ENCODE measurements around the gene FRMD8. TPM values are rescaled to one million over a fixed set of nuclear protein-coding genes. Genes with fewer than 3 reads are reported as not detected.

FRMD8 gene
- total RNA-seq, 1 donor from 2014 or later, result 8.4 TPM

DNA sequence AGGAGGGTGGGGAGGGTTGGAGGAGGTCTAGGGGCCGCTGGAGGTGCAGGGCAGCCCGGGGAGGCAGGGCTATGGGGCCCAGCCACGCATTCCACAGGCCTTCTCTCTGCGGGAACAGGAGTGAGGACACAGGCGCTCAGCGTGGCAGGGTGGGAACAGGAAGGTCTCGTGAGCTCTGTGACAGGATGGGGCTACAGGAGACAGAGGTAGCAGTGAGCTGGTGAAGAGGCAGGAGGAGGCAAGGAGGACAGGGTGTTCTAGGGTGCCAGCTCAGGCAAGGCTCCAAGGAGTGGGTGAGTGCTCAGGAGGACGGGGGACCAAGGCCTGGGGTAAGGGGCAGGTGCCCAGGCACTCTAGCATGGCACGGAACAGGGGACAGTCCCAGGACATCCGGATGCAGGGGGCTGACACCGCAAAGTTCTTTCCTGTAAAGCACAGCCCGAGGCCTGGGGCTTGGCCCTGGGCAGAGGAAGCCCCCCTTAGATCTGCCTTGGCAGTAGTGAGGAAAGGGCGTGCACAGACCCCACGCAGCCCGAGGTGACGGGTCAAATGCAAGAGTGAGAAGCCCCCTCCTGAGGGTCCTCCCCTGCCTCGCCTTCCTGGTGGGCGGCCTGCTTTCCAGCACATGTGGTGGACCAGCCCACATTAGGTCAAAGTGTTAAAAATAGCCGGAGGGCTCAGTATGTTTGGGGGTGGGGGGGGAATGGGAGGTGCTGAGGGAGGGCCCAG is 31.4 kb downstream of the FRMD8 start:
- Histone ChIP-seq H3K27ac (replicated peaks) (peak overlapping the region; percentile 100), H3K27me3 (ENCODE audit: low read depth) (no peaks in the 10 kb centered on the region), H3K36me3 (peaks cover 8% of the 10 kb centered on the region), H3K4me3 (peak overlapping the region; percentile 80), H3K4me1 (peaks cover 74% of the 10 kb centered on the region), H3K9me3 (replicated peaks) (no peaks in the 10 kb centered on the region)
- TF ChIP-seq, protein P1, sequence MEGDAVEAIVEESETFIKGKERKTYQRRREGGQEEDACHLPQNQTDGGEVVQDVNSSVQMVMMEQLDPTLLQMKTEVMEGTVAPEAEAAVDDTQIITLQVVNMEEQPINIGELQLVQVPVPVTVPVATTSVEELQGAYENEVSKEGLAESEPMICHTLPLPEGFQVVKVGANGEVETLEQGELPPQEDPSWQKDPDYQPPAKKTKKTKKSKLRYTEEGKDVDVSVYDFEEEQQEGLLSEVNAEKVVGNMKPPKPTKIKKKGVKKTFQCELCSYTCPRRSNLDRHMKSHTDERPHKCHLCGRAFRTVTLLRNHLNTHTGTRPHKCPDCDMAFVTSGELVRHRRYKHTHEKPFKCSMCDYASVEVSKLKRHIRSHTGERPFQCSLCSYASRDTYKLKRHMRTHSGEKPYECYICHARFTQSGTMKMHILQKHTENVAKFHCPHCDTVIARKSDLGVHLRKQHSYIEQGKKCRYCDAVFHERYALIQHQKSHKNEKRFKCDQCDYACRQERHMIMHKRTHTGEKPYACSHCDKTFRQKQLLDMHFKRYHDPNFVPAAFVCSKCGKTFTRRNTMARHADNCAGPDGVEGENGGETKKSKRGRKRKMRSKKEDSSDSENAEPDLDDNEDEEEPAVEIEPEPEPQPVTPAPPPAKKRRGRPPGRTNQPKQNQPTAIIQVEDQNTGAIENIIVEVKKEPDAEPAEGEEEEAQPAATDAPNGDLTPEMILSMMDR (IDR thresholded peaks at IDR 0.05; ENCODE audit: borderline replicate concordance), result no peak
- peak; percentile 46 for DNase-seq
- intact Hi-C loops (cut with micrococcal nuclease), result loop anchor here (5.0 kb wide), 1 partner anchor 94 kb away; no protein-coding TSS in a partner anchor

DNA sequence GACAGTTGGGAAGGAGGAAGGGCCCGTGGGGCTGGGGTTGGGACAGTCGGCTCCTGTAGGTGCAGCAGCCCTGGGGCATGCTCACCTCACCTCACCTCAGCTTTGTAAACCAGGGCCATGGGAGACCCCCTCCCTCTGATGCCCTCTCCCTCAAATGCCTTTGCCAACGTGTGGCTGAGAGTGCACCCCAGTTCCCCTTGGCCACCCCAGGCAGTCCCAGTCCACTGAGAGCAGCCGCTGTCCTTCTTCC is 31.9 kb downstream of the FRMD8 start:
- Histone ChIP-seq H3K4me3 (peak overlapping the region; percentile 80), H3K27ac (replicated peaks) (peak overlapping the region; percentile 100), H3K9me3 (replicated peaks) (no peaks in the 10 kb centered on the region), H3K4me1 (peaks cover 76% of the 10 kb centered on the region), H3K36me3 (peaks cover 12% of the 10 kb centered on the region), H3K27me3 (ENCODE audit: low read depth) (no peaks in the 10 kb centered on the region)
- TF ChIP-seq, protein P1 (IDR thresholded peaks at IDR 0.05; ENCODE audit: borderline replicate concordance), result no peak
- DNase-seq, result peak; percentile 79
- intact Hi-C loops (cut with micrococcal nuclease), result loop anchor here (5.0 kb wide), 1 partner anchor 94 kb away; no protein-coding TSS in a partner anchor

GRCh38 chr11:65418681-65419459 is 32.4 kb downstream of the FRMD8 start:
- Histone ChIP-seq H3K4me3 (peak overlapping the region; percentile 80), H3K4me1 (peaks cover 81% of the 10 kb centered on the region), H3K36me3 (peaks cover 12% of the 10 kb centered on the region), H3K27ac (replicated peaks) (peak overlapping the region; percentile 100), H3K9me3 (replicated peaks) (no peaks in the 10 kb centered on the region), H3K27me3 (ENCODE audit: low read depth) (no peaks in the 10 kb centered on the region)
- intact Hi-C loops (cut with micrococcal nuclease), result loop anchor here (5.0 kb wide), 1 partner anchor 93 kb away; no protein-coding TSS in a partner anchor
- TF ChIP-seq, protein P1 (IDR thresholded peaks at IDR 0.05; ENCODE audit: borderline replicate concordance), result no peak
- peak; percentile 99 for DNase-seq

DNA sequence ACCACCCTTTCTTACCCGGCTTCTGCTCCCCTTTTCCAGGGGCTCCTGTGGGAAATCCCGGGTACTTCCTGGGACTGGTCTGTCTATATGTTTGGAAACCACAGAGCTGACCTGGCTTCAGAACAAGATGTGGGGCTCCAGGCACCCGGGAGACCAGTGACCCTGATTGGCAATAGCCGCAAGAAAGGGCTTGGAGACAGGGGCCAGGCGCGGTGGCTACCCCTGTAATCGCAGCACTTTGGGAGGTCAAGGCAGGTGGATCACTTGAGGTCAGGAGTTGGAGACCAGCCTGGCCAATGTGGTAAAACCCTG is 33.0 kb downstream of the FRMD8 start:
- H3K36me3 ChIP-seq, result peaks cover 15% of the 10 kb centered on the region
- no peaks in the 10 kb centered on the region for H3K27me3 ChIP-seq (ENCODE audit: low read depth)
- peaks cover 87% of the 10 kb centered on the region for H3K4me1 ChIP-seq
- TF ChIP-seq, protein P1 (IDR thresholded peaks at IDR 0.05; ENCODE audit: borderline replicate concordance), result no peak
- no peaks in the 10 kb centered on the region for H3K9me3 ChIP-seq (replicated peaks)
- H3K27ac ChIP-seq (replicated peaks), result peak overlapping the region; percentile 100
- intact Hi-C loops (cut with micrococcal nuclease), result loop anchor here (5.0 kb wide), 1 partner anchor 93 kb away; no protein-coding TSS in a partner anchor
- H3K4me3 ChIP-seq, result peak overlapping the region; percentile 80
- peak; percentile 31 for DNase-seq

DNA sequence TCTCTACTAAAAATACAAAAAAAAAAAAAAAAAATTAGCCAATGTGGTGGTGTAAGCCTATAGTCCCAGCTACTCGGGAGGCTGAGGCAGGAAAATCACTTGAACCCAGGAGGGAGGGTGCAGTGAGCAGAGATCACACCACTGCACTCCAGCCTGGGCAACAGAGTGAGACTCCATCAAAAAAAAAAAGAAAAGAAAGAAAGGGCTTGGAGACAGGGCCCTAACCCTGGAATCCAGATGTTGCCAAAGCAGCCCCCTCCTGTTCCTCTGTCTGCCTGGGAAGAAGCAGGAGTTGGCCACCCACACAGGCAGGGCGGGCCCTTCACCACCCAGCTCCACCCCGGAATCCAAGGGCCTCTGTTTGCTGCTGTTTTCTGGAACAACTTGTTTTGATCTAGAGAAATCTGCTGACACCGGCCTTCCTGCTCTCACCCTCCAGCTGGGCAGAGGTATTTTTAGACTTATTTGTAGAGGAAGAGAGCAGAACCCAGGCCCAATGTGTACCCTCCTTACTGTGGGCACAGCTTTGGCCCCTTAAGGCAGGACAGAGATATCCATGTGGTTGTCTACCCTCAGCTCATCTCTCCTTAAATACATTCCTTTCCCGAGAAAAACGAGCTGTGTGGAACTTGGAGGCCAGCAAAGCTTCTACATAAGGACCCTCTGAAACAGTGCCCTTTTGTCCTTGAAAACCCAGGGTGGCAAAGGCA is 33.5 kb downstream of the FRMD8 start:
- peaks cover 89% of the 10 kb centered on the region for H3K4me1 ChIP-seq
- DNase-seq, result peak; percentile 94
- no peaks in the 10 kb centered on the region for H3K27me3 ChIP-seq (ENCODE audit: low read depth)
- peak overlapping the region; percentile 80 for H3K4me3 ChIP-seq
- intact Hi-C loops (cut with micrococcal nuclease), result loop anchor here (5.0 kb wide), 2 partner anchors 82 to 92 kb away; no protein-coding TSS in a partner anchor
- TF ChIP-seq, protein P1 (IDR thresholded peaks at IDR 0.05; ENCODE audit: borderline replicate concordance), result no peak
- H3K9me3 ChIP-seq (replicated peaks), result no peaks in the 10 kb centered on the region
- peak overlapping the region; percentile 100 for H3K27ac ChIP-seq (replicated peaks)
- H3K36me3 ChIP-seq, result peaks cover 20% of the 10 kb centered on the region
